K562 (cell line): ENCODE results near the gene LIMS4.
"Not testable (repeated sequence)": the region's sequence is repeated elsewhere in the genome, so short reads cannot be mapped to it uniquely, and the experiment has no call there.

Experiments used
- ARNT ChIP-seq, 2 experiments: fragments of 450-650 bp; IDR thresholded peaks; 2 replicates each; pipeline ENCODE4 v1.6.1; 2016; ENCODE audit warnings: mild to moderate bottlenecking in 1 of 2
- DIDO1 ChIP-seq: fragments of 450-650 bp; IDR thresholded peaks from 2 replicates; pipeline ENCODE4 v1.6.1; 2016; ENCODE audit warnings: low read depth, missing biosample characterization, missing genetic modification characterization
- DPF2 ChIP-seq: fragments of 450-650 bp; IDR thresholded peaks from 2 replicates; pipeline ENCODE4 v1.6.1; 2016
- POLR2AphosphoS2 ChIP-seq: IDR thresholded peaks from 2 replicates; pipeline ENCODE4 v1.6.1; 2012; ENCODE audit warnings: low read length, improper control_type of control experiment
- ZNF274 ChIP-seq: IDR thresholded peaks from 2 replicates; pipeline ENCODE4 v1.6.1; 2011; ENCODE audit warnings: low read depth, mild to moderate bottlenecking, low read length, moderate library complexity, borderline replicate concordance
- TF ChIP-seq, protein P1 (sequence below): fragments of 450-650 bp; IDR thresholded peaks from 2 replicates; pipeline ENCODE4 v1.6.1; 2018; ENCODE audit warnings: mild to moderate bottlenecking, low read depth; ENCODE audit not compliant: partially characterized antibody
- TF ChIP-seq, protein P2 (sequence below), 3 experiments: IDR thresholded peaks in 2 of 3; conservative IDR thresholded peaks in 1 of 3; 2 replicates each; pipeline ENCODE4 v1.5.1; 2011 to 2012; ENCODE audit warnings: low read length in 3 of 3, mild to moderate bottlenecking in 3 of 3, control low read depth in 2 of 3, improper control_type of control experiment in 1 of 3, inconsistent platforms in 1 of 3, low read depth in 1 of 3, mixed read lengths in 1 of 3, moderate library complexity in 1 of 3; ENCODE audit not compliant: insufficient read depth in 2 of 3
- TF ChIP-seq, protein P3 (sequence below): fragments of 450-650 bp; formaldehyde crosslinking; IDR thresholded peaks from 2 replicates; pipeline ENCODE4 v1.4.0; 2022; ENCODE audit warnings: mild to moderate bottlenecking, moderate library complexity

DNA sequence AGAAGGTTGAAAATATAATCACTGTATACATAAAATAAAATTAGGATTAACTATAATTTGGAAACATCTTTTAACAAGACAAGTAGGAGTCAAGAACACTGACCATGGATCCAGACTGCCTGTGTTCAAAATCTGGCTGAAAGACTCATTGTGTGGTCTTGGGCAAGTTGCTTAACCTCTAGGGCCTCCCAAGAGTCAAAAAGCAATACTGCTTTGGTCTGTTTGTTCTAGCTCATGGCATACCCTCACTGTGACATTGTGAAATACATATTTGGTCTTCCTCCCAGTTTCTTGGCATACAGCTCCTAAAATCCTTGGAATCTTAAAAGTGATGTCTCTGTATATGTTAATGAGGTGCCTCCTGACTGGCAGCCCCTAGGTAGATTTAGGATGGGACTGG is 12.3 kb downstream of the LIMS4 start:
- TF ChIP-seq DPF2; ARNT (IDR thresholded peaks at IDR 0.05); DIDO1 (tag); POLR2AphosphoS2; ZNF274: not testable (repeated sequence)
- TF ChIP-seq, protein P1, sequence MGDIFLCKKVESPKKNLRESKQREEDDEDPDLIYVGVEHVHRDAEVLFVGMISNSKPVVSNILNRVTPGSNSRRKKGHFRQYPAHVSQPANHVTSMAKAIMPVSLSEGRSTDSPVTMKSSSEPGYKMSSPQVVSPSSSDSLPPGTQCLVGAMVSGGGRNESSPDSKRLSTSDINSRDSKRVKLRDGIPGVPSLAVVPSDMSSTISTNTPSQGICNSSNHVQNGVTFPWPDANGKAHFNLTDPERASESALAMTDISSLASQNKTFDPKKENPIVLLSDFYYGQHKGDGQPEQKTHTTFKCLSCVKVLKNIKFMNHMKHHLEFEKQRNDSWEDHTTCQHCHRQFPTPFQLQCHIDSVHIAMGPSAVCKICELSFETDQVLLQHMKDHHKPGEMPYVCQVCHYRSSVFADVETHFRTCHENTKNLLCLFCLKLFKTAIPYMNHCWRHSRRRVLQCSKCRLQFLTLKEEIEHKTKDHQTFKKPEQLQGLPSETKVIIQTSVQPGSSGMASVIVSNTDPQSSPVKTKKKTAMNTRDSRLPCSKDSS = not testable (repeated sequence)
- TF ChIP-seq, protein P2, sequence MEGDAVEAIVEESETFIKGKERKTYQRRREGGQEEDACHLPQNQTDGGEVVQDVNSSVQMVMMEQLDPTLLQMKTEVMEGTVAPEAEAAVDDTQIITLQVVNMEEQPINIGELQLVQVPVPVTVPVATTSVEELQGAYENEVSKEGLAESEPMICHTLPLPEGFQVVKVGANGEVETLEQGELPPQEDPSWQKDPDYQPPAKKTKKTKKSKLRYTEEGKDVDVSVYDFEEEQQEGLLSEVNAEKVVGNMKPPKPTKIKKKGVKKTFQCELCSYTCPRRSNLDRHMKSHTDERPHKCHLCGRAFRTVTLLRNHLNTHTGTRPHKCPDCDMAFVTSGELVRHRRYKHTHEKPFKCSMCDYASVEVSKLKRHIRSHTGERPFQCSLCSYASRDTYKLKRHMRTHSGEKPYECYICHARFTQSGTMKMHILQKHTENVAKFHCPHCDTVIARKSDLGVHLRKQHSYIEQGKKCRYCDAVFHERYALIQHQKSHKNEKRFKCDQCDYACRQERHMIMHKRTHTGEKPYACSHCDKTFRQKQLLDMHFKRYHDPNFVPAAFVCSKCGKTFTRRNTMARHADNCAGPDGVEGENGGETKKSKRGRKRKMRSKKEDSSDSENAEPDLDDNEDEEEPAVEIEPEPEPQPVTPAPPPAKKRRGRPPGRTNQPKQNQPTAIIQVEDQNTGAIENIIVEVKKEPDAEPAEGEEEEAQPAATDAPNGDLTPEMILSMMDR (IDR thresholded peaks at IDR 0.05 in 2 of 3, conservative IDR thresholded peaks at IDR 0.05 in 1 of 3; ENCODE audit: insufficient read depth in 2 of 3, low read depth in 1 of 3, low read length in 3 of 3) = not testable (repeated sequence)
- TF ChIP-seq, protein P3, sequence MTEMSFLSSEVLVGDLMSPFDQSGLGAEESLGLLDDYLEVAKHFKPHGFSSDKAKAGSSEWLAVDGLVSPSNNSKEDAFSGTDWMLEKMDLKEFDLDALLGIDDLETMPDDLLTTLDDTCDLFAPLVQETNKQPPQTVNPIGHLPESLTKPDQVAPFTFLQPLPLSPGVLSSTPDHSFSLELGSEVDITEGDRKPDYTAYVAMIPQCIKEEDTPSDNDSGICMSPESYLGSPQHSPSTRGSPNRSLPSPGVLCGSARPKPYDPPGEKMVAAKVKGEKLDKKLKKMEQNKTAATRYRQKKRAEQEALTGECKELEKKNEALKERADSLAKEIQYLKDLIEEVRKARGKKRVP = not testable (repeated sequence)
